ENCODE results near the gene TMEM202.
"Not testable (repeated sequence)": the region's sequence is repeated elsewhere in the genome, so short reads cannot be mapped to it uniquely, and the experiment has no call there.

Gene TMEM202

DNA sequence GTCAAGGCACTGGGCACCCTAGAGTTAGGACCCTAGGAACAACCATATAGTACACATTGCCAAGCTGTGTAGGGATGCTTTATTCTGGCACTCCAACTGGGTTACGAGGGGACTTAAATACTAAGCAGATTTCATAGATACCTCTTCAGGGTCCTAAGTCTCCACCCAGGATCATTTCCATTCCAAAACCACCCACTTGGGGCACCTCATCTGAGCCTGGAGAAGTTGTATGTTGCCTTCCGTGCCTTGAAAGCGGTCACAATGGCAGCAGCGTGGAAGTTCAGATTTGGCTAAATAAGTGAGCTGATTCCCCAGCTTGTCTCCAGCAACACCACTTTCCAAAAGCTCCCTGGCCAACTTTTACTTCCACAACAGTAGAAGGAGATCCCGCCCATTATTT is 4.6 kb downstream of the TMEM202 start:
- no peak for DNase-seq (ENCODE audit: low read depth)

DNA sequence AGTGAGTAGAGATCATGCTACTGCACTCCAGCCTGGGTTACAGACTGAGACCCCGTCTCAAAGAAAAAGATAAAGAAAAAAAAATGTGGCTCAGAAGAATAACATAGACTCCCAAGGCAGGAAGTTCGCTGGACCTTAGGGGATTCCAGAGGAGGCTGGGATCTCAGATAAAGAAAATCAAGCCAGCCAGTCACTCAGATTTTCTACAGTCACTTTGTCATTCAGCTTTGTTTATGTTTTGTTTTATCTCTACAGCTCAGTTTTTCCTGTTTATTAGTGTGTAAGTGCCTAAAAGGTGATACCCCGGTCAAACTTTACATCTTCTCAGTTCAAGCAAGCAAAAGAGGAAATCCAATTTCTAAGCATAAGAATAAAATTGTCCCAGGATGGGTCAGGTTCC is 6.3 kb downstream of the TMEM202 start:
- DNase-seq (ENCODE audit: low read depth) = no peak

GRCh38 chr15:72404841-72405240 is 6.7 kb downstream of the TMEM202 start:
- no peak for DNase-seq (ENCODE audit: low read depth)

DNA sequence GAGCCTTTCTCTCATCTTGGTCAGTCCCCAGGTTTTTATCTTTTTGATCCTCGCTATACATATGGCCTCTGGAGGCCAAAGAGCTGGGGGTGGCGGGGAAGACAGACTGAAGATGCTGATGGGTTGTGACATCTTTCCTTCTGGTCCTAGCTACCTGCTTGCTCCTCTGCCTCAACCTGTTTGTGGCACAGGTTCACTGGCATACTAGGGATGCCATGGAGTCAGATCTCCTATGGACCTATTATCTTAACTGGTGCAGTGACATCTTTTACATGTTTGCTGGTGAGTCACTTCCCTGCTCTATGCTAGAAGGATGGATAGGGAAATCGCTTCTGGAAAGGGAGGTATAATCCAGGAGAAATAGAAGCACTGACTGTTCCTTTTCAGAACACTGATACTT is 8.8 kb downstream of the TMEM202 start:
- DNase-seq (ENCODE audit: low read depth) = no peak

DNA sequence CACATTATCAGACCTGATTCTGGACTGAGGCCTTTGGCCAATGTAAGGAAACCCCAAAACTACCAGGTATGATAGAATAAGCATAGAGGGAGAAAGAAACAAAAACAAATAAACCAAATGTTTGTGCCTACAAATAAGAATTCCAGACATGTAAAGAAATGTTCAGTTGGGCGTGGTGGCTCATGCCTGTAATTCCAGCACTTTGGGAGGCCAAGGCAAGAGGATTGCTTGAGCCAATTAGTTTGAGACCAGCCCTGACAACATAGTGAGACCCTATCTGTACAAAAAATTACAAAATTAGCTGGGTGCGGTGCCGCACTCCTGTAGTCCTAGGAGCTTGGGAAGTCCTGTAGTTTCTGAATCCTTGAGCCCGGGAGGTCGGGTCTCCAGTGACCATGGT is 13.0 kb downstream of the TMEM202 start:
- DNase-seq (ENCODE audit: low read depth) = no peak

- no peak for DNase-seq (ENCODE audit: low read depth)
Observed at GRCh38 chr15:72411544-72411943, 13.4 kb downstream of the TMEM202 start.

- DNase-seq (ENCODE audit: low read depth) = not testable (repeated sequence)
Observed at GRCh38 chr15:72413337-72413736, 15.2 kb downstream of the TMEM202 start.

GRCh38 chr15:72415304-72415703 is 17.2 kb downstream of the TMEM202 start:
- no peak for DNase-seq (ENCODE audit: low read depth)

DNA sequence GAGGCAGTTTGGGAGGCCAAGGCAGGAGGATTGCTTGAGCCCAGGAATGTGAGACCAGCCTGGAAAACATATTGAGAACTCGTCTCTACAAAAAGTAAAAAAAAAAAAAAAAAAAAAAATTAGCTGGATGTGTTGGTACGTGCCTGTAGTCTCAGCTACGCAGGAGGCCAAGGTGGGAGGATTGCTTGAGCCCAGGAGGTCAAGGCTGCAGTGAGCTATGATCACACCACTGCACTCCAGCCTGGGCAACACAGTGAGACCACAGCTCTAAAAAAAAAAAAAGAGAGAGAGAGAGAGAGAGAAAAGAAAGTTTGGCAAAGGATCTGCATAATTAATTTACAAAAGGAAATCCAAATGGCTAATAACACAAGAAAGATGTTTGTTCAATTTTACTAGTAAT is 21.7 kb downstream of the TMEM202 start:
- not testable (repeated sequence) for DNase-seq (ENCODE audit: low read depth)

- DNase-seq (ENCODE audit: low read depth) = no peak
Observed at GRCh38 chr15:72420576-72420975, 22.5 kb downstream of the TMEM202 start.

GRCh38 chr15:72421484-72421883 is 23.4 kb downstream of the TMEM202 start:
- DNase-seq (ENCODE audit: low read depth) = no peak

- DNase-seq (ENCODE audit: low read depth) = no peak
Observed at GRCh38 chr15:72423256-72423655, 25.2 kb downstream of the TMEM202 start.

- DNase-seq (ENCODE audit: low read depth) = no peak
Observed at GRCh38 chr15:72426753-72427152, 28.6 kb downstream of the TMEM202 start.

DNA sequence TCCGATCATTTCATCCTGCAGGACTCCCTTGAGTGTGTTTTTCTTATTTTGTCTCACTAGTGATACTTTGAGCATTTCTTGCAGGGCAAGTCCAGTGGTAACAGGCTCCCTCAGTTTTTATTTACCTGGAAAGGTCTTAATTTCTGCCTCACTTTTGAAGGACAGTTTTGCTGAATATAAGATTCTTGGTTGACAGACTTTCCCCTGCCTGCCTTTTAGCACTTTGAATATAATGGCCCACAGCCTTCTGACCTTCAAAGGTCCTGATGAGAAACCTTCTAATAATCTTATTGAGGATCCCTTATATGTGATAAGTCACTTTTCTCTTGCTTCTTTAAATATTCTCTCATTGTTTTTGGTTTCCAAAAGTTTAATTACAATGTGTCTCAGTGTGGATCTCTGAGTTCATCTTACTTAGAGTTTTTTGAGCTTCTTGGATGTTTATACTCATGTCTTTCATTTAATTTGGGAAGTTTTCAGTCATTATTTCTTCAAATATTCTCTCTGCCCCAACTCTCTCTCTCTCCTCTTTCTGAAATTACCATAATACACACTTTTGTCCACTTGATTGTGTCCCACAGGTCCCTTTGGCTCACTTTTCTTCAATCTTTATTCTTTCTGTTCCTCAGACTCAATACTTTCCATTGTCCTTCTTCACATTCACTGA is 39.7 kb downstream of the TMEM202 start:
- no peak for DNase-seq (ENCODE audit: low read depth)

GRCh38 chr15:72442848-72443247 is 44.7 kb downstream of the TMEM202 start:
- not testable (repeated sequence) for DNase-seq (ENCODE audit: low read depth)

- DNase-seq (ENCODE audit: low read depth) = no peak
Observed at GRCh38 chr15:72445426-72445825, 47.3 kb downstream of the TMEM202 start.

DNA sequence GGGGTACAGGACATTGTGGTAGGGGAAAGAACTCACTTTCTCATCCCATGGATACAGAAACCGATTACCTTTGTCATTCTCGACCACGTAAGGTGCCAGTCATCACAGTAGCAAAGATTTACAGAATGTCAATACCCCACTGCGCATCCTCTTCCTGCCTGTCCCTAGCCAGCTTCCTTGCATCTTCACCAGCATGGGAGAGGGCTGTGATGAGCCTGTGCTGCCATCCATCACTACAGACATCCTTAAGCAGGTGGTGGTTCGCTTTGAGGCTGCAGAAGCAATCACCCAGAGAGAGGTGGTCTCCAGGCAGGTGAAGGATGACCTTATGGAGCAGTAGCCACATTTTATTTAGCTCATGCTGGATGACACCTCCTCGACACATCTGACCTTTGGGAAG is 52.7 kb downstream of the TMEM202 start:
- no peak for DNase-seq (ENCODE audit: low read depth)

DNA sequence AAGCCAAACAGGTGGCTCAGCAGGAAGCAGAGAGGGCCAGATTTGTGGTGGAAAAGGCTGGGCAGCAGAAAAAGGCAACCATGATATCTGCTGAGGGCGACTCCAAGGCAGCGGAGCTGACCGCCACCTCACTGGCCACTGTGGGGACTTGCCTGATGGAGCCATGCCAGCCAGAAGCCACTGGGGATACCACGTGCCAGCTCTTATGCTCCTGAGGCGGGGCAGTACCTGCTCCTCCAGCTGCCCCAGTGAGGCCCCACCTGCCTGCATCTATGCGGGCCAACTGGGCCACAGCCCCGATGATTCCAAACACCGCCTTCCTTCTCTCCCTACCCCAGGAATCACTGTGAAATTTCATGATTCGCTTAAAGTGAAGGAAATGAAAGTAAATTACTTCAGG is 53.1 kb downstream of the TMEM202 start:
- no peak for DNase-seq (ENCODE audit: low read depth)

GRCh38 chr15:72456684-72457083 is 58.6 kb downstream of the TMEM202 start:
- DNase-seq (ENCODE audit: low read depth) = no peak

Measured in GM04504 (cell line).